GM12878 (cell line): ENCODE measurements around the gene CBLN1. TPM values are rescaled to one million over a fixed set of nuclear protein-coding genes. Genes with fewer than 3 reads are reported as not detected.
A peak's percentile ranks its signal among the peaks of the same experiment; 100 is the strongest.

Experiments used
- ATAC-seq: fragments of 200-7000 bp; cut with Tn5 transposase; 3 replicates; pipeline ENCODE4 v1.9.1; 2020; ENCODE audit warnings: mild to moderate bottlenecking, moderate library complexity
- BruUV-seq: library from RNA; stranded (reverse); fragments of 400-500 nt; replicated peaks from 2 replicates; lab custom pipeline; 2021; lab: Mats Ljungman, UMichigan
- CTCF ChIA-PET: fragments of 300-600 bp; sonication (Branson Sonifier 250); formaldehyde crosslinking; extraction: SDS; loops from one replicate; lab custom pipeline; 2021; ENCODE audit warnings: inconsistent platforms; lab: Yijun Ruan, JAX
- POLR2A ChIA-PET: fragments of 350-600 bp; formaldehyde crosslinking; extraction: SDS; loops from one replicate; lab custom pipeline; 2021; ENCODE audit warnings: inconsistent platforms; lab: Charles Lee
- RAD21 ChIA-PET: fragments of 300-600 bp; sonication (Branson Sonifier 250); formaldehyde crosslinking; loops from one replicate; lab custom pipeline; 2023; ENCODE audit warnings: antibody characterized with exemption; ENCODE audit not compliant: unreplicated experiment; lab: Charles Lee
- SMC1A ChIA-PET: fragments of 300-600 bp; sonication (Branson Sonifier 250); formaldehyde crosslinking; loops from one replicate; lab custom pipeline; 2023; ENCODE audit not compliant: unreplicated experiment, uncharacterized antibody; lab: Charles Lee
- DNase-seq: peaks from one replicate; pipeline ENCODE4 v3.0.0-alpha.2; 2011; ENCODE audit warnings: low read depth, low spot score
- FAIRE-seq: peaks from 3 replicates; lab custom pipeline; 2011; peaks lifted over from hg19 to GRCh38; lab: Jason Lieb, UNC
- H2AFZ ChIP-seq: 2 replicates; pipeline ENCODE4 v1.6.0; 2011; ENCODE audit warnings: low read depth, low read length, control low read depth; ENCODE audit not compliant: control insufficient read depth
- H3K27ac ChIP-seq: 2 replicates; pipeline ENCODE4 v1.5.1; 2011; ENCODE audit warnings: control low read depth; ENCODE audit not compliant: control insufficient read depth, insufficient read depth
- H3K27me3 ChIP-seq, 2 experiments: replicated peaks in 1 of 2; 2 replicates each; pipeline versions ENCODE4 v1.6.0 to v1.6.1; 2011; ENCODE audit warnings: low read length in 1 of 2; ENCODE audit not compliant: control insufficient read depth in 2 of 2, insufficient read depth in 2 of 2
- H3K36me3 ChIP-seq, 2 experiments: 2 replicates each; pipeline ENCODE4 v1.5.1; 2011; ENCODE audit warnings: low read length in 1 of 2; ENCODE audit not compliant: control insufficient read depth in 2 of 2, insufficient read depth in 2 of 2
- H3K4me1 ChIP-seq: 2 replicates; pipeline ENCODE4 v1.6.1; 2011; ENCODE audit warnings: mild to moderate bottlenecking, low read length, moderate library complexity, mixed read lengths; ENCODE audit not compliant: control insufficient read depth, insufficient read depth
- H3K4me2 ChIP-seq: 2 replicates; pipeline ENCODE4 v1.6.0; 2011; ENCODE audit warnings: control low read depth; ENCODE audit not compliant: control insufficient read depth, insufficient read depth
- H3K4me3 ChIP-seq: fragments of 200-600 bp; sonication (generic); 2 replicates; pipeline ENCODE4 v1.5.1; 2016
- H3K79me2 ChIP-seq: 2 replicates; pipeline ENCODE4 v1.6.0; 2011; ENCODE audit warnings: low read length; ENCODE audit not compliant: control insufficient read depth, insufficient read depth
- H3K9ac ChIP-seq: 2 replicates; pipeline ENCODE4 v1.8.0; 2011; ENCODE audit warnings: low read length, control low read depth, mixed read lengths; ENCODE audit not compliant: control insufficient read depth, insufficient read depth
- H3K9me3 ChIP-seq: replicated peaks from 3 replicates; pipeline ENCODE4 v1.5.1; 2011; ENCODE audit warnings: mild to moderate bottlenecking, low read length; ENCODE audit not compliant: control insufficient read depth, insufficient read depth
- H4K20me1 ChIP-seq: 2 replicates; pipeline ENCODE4 v1.6.0; 2011; ENCODE audit not compliant: control insufficient read depth, insufficient read depth
- E4F1 ChIP-seq: fragments of 450-650 bp; IDR thresholded peaks from 2 replicates; pipeline ENCODE4 v1.6.1; 2018; ENCODE audit warnings: borderline replicate concordance, mild to moderate bottlenecking; ENCODE audit not compliant: partially characterized antibody
- FOXM1 ChIP-seq: IDR thresholded peaks from 2 replicates; pipeline ENCODE4 v1.6.1; 2012; ENCODE audit warnings: low read depth, mild to moderate bottlenecking, inconsistent platforms, low read length, moderate library complexity
- MAX ChIP-seq: IDR thresholded peaks from 2 replicates; pipeline ENCODE4 v1.6.1; 2012; ENCODE audit warnings: low read depth, low read length, improper control_type of control experiment
- MEF2B ChIP-seq: fragments of 450-650 bp; IDR thresholded peaks from 2 replicates; pipeline ENCODE4 v1.6.1; 2018; ENCODE audit warnings: mild to moderate bottlenecking, moderate library complexity; ENCODE audit not compliant: partially characterized antibody, poor library complexity, severe bottlenecking
- NFYA ChIP-seq: IDR thresholded peaks from 2 replicates; pipeline ENCODE4 v1.6.1; 2011; ENCODE audit warnings: low read depth, mild to moderate bottlenecking, low read length, improper control_type of control experiment, borderline replicate concordance
- RAD51 ChIP-seq: fragments of 450-650 bp; IDR thresholded peaks from 2 replicates; pipeline ENCODE4 v1.6.1; 2016; ENCODE audit warnings: moderate library complexity, mild to moderate bottlenecking, inconsistent platforms
- SREBF1 ChIP-seq: IDR thresholded peaks from 2 replicates; pipeline ENCODE4 v1.6.1; 2012; ENCODE audit warnings: mild to moderate bottlenecking, low read length
- YBX1 ChIP-seq: fragments of 450-650 bp; IDR thresholded peaks from 2 replicates; pipeline ENCODE4 v1.6.1; 2016; ENCODE audit warnings: antibody characterized with exemption
- ZNF24 ChIP-seq: fragments of 450-650 bp; IDR thresholded peaks from 2 replicates; pipeline ENCODE4 v1.6.1; 2017; ENCODE audit warnings: antibody characterized with exemption, mild to moderate bottlenecking
- WGBS: methylation state at CpG from one replicate; pipeline ENCODE4 v1.1.6; 2016; ENCODE audit warnings: low lambda C conversion rate; ENCODE audit not compliant: insufficient replicate concordance, insufficient coverage; ENCODE audit errors: missing lambda C conversion rate; 5-methylcytosine and 5-hydroxymethylcytosine counted together
- in situ Hi-C: fragments of 300-500 bp; cut with MboI; formaldehyde crosslinking; loops from 9 replicates; pipeline ENCODE4 v1.14.3; 2018; ENCODE audit warnings: mixed read lengths
- intact Hi-C: fragments of 100-400 bp; cut with micrococcal nuclease; formaldehyde crosslinking; loops from one replicate; pipeline ENCODE4 v1.14.2; 2022; ENCODE audit not compliant: unreplicated experiment
- polyA plus RNA-seq, 11 experiments: library from polyadenylated mRNA; depleted of rRNA in 4 of 11; unstranded in 6 of 11; stranded (reverse) in 5 of 11; fragments of >200 nt; fragmentation: Nextera tagmentation in 4 of 11; fragmentation: Illumina TruSeq in 1 of 11; extraction: Ambion mirVana in 4 of 11; extraction: Trizol in 1 of 11; gene quantifications; 1 replicate in 1 of 11; 2 replicates in 10 of 11; pipeline versions ENCODE4 v1.2.1 to v1.2.3, GENCODE V29; 2011 to 2016; ENCODE audit warnings: inconsistent platforms in 2 of 11, missing spikeins in 2 of 11, low read depth in 1 of 11
- total RNA-seq, 4 experiments: library from RNA; depleted of rRNA in 3 of 4; stranded (reverse); fragments of >200 nt in 3 of 4; fragmentation: Illumina TruSeq in 1 of 4; extraction: Trizol in 1 of 4; gene quantifications; 2 replicates each; pipeline versions ENCODE4 v1.2.1 to v1.2.3, GENCODE V29; 2013 to 2021
- TF ChIP-seq, protein P1 (sequence below): IDR thresholded peaks from 2 replicates; pipeline ENCODE4 v1.6.1; 2011; ENCODE audit warnings: borderline replicate concordance, low read depth, mild to moderate bottlenecking, moderate library complexity, low read length; ENCODE audit not compliant: insufficient read depth, poor library complexity, severe bottlenecking

The CBLN1 gene
- total and polyA plus RNA-seq, 10 of the 15 experiments (the other 5 are each of a cell fraction or from before 2014, with no cell fraction given), result not detected

DNA sequence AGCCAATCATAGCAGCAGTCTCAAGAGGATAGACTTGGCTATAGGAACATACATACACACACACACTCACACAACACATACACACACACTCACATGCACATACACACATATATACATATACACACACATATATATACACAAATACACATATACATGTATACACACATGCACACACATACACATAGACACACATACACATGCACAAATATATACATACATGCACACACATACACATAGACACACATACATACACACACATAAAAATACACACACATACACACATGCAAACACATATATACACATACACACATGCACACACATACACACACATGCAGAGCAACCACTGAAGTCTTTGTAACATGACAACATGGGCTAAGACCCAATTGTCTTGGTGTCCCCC lies 19.7 kb downstream of the CBLN1 start:
- ChIA-PET RAD21 (no interaction called here), CTCF (no interaction called here), POLR2A (no interaction called here)
- H3K9ac ChIP-seq, result no peak overlapping the region
- in situ Hi-C loops, result no loop called here
- H3K9me3 ChIP-seq, result no peaks in the 10 kb centered on the region
- no peaks in the 10 kb centered on the region for H3K4me1 ChIP-seq
- no peak for FAIRE-seq
- H2AFZ ChIP-seq, result no peak overlapping the region
- no peak for TF ChIP-seq FOXM1
- TF ChIP-seq, protein P1, sequence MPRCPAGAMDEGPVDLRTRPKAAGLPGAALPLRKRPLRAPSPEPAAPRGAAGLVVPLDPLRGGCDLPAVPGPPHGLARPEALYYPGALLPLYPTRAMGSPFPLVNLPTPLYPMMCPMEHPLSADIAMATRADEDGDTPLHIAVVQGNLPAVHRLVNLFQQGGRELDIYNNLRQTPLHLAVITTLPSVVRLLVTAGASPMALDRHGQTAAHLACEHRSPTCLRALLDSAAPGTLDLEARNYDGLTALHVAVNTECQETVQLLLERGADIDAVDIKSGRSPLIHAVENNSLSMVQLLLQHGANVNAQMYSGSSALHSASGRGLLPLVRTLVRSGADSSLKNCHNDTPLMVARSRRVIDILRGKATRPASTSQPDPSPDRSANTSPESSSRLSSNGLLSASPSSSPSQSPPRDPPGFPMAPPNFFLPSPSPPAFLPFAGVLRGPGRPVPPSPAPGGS, result peak; percentile 60
- TF ChIP-seq, all 136 proteins: peak for 1
- Histone ChIP-seq H4K20me1 (no peaks in the 10 kb centered on the region), H3K27ac (no peak overlapping the region), H3K27me3 (no peaks in the 10 kb centered on the region), H3K4me3 (no peak overlapping the region), H3K36me3 (no peaks in the 10 kb centered on the region), H3K79me2 (no peaks in the 10 kb centered on the region), H3K4me2 (no peak overlapping the region)
- BruUV-seq, result no TSS peak
- SMC1A ChIA-PET, result no interaction called here
- no peak for DNase-seq
- intact Hi-C loops, result no loop called here
- ATAC-seq, result no peak

DNA sequence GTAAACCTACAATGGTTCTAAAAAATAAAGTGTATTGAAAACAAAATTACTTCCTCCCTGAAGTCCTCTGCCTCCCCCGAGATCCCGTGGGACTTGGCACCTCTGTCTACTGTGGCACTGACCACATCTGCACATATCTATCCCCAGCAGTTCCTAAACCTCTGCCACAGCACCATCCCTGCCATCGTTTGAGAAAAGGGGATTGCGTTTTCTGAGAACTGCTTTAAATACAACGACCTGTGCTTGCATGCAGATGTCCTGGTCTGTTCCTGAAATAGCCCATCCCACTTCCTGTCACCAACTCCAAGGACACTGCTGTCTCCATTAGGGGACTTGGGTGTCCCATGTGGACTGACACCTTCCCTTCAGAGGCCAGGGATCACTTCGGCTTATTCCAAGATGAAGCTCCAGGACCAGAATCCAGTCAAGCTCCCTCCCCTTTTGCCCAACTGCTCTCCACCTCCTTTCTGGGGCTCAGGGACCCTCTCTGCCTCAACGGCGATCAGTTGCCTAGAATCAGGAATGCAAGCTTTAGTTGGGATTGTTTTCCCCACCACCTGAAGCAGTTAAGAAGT lies 20.6 kb downstream of the CBLN1 start:
- Histone ChIP-seq H3K9ac (no peak overlapping the region), H3K4me1 (no peaks in the 10 kb centered on the region), H2AFZ (no peak overlapping the region), H3K4me2 (no peak overlapping the region), H3K27me3 (no peaks in the 10 kb centered on the region), H3K9me3 (no peaks in the 10 kb centered on the region), H3K4me3 (no peak overlapping the region), H3K27ac (no peak overlapping the region), H4K20me1 (no peaks in the 10 kb centered on the region), H3K79me2 (no peaks in the 10 kb centered on the region), H3K36me3 (no peaks in the 10 kb centered on the region)
- FAIRE-seq (no peak), DNase-seq (no peak), ATAC-seq (no peak)
- CTCF ChIA-PET, result no interaction called here
- TF ChIP-seq SREBF1 (no peak), E4F1 (no peak), RAD51 (no peak), MAX (no peak), YBX1 (no peak), MEF2B (no peak), ZNF24 (no peak), NFYA (no peak)
- RAD21 ChIA-PET, result no interaction called here
- POLR2A ChIA-PET, result no interaction called here
- 16% methylated on average over 8 of the region's 8 CpGs for WGBS
- in situ Hi-C loops, result no loop called here
- BruUV-seq, result no TSS peak
- SMC1A ChIA-PET, result no interaction called here
- intact Hi-C loops, result no loop called here
